ENCODE data around the gene CACNA2D3. TPM values are rescaled to one million over a fixed set of nuclear protein-coding genes. Genes with fewer than 3 reads are reported as not detected.

Gene CACNA2D3
- total RNA-seq, 1 donor from 2014 or later, result 3.2 TPM

GRCh38 chr3:54374214-54374852 is 252.0 kb downstream of the CACNA2D3 start:
- peak; percentile 26 for DNase-seq (ENCODE audit: low read depth)

DNA sequence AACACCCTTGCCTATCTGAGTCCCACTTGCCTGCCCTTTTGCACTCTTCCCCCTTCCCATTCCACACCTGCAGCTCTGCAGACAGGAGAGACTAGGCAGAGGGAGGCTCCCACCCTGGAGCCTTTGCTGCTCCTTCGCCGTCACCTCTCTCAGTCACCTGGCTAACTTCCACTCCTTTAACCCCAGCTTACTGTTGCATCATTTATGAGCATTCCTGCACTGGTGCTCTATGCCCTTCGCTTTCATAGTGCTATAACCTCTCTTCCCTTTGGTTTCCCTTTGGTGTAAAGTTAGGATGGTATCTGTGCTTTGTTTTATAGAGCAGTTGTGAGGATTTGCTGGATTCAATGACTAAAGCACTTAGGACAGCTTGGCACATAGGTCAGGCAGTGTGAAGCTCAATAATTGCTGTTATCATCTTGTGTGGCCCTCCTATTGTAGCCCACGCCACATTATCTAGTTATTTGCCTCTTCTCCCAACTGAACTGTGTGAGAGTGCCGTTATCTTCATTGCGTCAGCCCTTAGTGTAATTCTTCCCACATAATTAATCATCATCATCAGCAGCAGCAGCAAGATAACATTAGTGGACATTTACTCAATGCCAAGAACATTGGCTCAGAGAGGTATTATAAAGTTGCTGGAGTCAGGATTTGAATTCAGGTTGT is 253.9 kb downstream of the CACNA2D3 start:
- DNase-seq (ENCODE audit: low read depth), result no peak

- DNase-seq (ENCODE audit: low read depth), result no peak
These were observed 254.7 kb downstream of the CACNA2D3 start for GRCh38 chr3:54376939-54377578.

- no peak for DNase-seq (ENCODE audit: low read depth)
These were observed 255.8 kb downstream of the CACNA2D3 start for GRCh38 chr3:54378184-54378583.

- no peak for DNase-seq (ENCODE audit: low read depth)
These were observed 261.9 kb downstream of the CACNA2D3 start for GRCh38 chr3:54384279-54384678.

DNA sequence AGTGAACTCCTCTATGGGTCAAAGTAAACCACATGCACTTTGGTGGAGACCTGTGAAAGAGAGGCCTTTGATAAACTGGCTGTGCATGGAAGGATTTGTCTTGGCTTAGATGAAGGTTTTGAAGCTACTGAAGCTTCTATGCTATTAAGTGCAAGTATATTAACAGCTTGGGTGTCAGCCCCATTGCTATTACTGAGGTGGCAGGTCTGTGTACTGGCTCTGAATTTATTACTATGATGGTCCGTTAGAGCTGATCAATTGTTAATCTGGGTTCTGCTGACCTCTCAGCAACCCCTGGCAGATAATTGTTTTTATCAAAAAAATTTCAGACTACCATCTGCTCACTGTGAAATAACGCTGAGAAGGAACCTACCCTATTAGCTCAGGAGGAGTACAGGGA is 268.2 kb downstream of the CACNA2D3 start:
- no peak for DNase-seq (ENCODE audit: low read depth)

DNA sequence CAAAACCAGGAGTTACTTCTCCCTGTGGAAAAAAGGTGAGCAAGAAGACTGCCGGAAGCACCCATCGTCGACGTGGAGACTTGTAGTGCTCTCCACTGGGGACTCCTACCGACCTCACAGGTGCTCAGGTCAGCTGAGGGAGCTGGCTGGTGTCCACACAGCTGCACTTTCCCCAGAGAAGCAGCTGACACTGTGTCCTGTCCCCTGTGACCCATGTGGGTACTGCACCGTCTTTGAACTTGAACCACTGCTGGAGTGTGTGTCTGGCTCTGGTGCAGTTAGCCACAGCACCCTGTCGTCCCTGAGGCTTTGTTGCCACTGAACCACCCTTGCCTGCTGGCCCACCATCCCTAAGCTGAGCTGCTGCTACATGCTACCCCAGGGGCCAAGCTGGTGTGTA is 270.8 kb downstream of the CACNA2D3 start:
- DNase-seq (ENCODE audit: low read depth), result no peak

DNA sequence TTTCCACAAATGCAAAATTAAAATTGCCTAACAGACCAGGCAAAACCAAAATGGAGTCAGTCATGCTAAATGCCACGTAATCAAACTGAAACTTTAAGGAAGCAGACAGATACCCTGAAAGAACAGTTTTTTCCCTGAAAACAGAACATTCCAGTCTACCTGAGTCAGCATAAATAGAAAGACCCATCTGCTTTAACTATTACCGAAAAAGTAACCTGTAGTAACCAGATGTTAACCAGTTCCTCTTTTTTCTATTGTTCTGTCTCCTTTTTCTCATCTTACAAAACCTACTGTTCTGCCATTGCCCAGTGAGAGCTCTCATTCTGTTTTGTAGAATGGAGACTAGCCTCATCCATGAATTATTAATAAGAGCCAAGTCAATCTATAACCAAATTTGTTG is 286.0 kb downstream of the CACNA2D3 start:
- DNase-seq (ENCODE audit: low read depth), result no peak

GRCh38 chr3:54421943-54422342 is 299.6 kb downstream of the CACNA2D3 start:
- no peak for DNase-seq (ENCODE audit: low read depth)

DNA sequence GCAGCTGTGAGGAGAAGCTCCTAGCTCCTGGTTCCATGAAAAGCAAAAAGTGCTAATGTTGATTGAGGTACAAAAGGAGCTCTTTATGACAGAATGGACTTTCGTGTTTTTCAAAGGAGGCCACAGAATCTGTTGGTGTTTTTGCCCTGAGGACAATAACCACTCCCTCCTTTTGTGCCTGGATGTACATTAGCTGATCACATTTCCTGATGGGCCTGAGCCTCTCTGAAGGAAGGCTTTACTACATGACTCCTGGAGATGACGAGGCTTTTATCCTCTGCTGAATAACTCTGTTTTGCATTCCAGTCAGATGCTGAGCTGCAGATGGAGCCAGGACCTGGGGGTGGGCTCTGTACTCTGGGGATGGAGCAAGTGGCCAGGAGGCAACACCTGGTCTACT is 301.9 kb downstream of the CACNA2D3 start:
- no peak for DNase-seq (ENCODE audit: low read depth)

GRCh38 chr3:54426381-54426780 is 304.0 kb downstream of the CACNA2D3 start:
- no peak for DNase-seq (ENCODE audit: low read depth)

GRCh38 chr3:54427501-54427900 is 305.1 kb downstream of the CACNA2D3 start:
- no peak for DNase-seq (ENCODE audit: low read depth)

DNA sequence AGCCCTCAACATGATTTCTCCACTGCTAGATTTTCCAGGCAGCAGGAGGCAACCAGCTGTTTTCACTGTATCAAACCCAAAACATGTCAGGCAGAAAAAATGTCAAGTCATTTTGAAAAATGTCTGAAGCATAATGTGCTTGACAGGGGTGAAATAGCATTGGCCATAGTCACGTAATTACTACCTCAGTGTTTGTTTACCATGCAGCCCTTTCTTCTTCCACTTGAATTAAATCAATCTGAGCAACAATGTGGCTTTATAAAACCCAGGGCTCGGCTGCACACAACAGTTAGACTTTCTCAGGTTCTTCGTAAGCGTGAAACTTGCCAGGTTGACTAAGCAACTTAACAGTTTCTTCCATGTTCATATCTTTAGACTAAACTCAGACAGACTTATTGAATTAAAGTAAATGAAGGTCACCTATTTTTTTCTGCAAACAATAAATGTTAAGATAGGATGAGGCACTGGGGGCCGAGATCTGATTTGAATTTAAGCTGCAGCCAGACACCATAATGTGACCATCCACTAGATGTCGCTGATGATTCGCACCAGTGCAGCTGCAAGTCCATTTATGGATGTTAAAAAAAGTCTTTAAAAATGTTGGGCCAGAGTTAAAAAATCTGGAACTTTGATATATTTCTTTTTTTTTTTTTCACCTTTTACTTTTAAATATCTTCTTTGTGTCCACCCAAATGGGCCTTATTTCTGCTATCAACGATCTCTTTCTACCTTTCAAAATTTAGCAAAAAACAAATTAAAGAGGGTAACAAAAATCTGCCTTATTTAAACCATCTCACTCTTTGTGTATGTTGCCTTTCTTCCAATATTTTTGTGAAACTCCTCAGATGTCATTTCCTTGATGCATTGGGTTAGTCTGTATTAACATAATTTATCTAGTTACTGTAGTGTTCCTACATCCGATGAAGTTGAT is 305.9 kb downstream of the CACNA2D3 start:
- DNase-seq (ENCODE audit: low read depth), result peak; percentile 74

DNA sequence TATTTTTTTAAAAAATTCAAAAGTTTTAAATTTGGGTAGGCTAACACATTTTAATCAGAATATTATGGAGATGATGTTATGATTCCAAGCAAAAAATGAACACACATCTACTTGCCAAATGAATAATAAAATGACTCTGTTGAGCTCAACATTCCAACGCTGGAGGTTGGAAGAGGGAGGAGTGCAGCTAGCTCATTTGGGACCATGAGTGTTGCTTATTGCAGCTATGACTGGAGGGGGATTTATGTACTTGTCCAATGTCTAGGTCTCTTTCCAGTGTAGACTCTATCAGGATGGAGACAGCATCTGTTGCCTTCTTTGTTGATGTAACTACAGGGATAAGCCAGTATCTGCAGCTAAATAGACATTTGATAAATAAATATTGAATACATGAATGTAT is 310.6 kb downstream of the CACNA2D3 start:
- no peak for DNase-seq (ENCODE audit: low read depth)

GRCh38 chr3:54433846-54434245 is 311.5 kb downstream of the CACNA2D3 start:
- peak; percentile 18 for DNase-seq (ENCODE audit: low read depth)

- DNase-seq (ENCODE audit: low read depth), result no peak
These were observed 312.4 kb downstream of the CACNA2D3 start for GRCh38 chr3:54434756-54435155.

- DNase-seq (ENCODE audit: low read depth), result no peak
These were observed 314.9 kb downstream of the CACNA2D3 start for GRCh38 chr3:54437271-54437670.

DNA sequence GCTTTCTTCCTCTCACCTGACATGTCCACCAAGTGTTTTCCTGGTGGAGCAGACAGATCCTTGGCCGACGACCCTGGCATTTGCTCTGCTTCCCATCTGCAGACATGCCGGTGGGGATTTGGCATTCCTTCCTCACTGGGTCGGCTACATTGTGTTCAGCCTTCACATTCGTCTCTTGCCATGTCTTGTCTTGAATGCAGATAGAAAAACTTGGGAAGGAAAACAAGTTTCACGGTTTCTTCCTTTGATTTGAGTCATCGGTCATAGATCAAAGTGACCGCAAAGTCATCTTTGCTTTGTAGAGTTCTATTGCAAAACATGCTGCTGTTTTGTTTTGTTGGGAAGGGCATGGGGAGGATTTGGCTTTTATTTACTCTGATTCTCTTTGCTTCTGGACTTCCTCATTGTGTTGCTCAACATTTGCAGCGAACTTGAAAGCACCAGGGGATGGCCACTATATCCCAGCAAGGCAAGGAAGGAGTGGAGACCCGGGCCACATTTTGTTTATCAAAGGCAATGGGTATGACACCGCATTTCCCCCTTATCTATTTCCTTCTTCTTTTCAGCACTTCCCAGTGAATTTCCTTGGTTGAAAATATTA is 321.3 kb downstream of the CACNA2D3 start:
- DNase-seq (ENCODE audit: low read depth), result peak; percentile 40

DNA sequence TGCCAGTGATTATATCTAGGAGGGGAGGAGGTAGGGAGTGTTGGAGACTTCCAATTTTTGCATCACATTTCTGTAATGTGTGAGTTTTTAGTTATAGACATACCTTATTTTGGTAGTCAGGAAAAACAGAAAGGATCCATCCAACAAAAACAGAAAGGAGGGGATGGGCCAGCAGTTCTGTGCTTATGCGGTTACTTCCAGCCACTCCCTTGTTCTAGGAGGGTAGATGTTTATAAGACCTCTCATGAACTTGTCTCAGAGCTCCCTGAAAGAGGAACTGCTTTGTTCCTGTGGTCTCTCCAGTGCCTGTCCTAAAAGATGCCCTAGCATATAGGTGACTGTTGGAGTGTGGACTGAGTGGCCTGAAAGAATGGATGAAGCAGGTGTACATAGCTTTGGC is 323.3 kb downstream of the CACNA2D3 start:
- DNase-seq (ENCODE audit: low read depth), result no peak

- no peak for DNase-seq (ENCODE audit: low read depth)
These were observed 325.1 kb downstream of the CACNA2D3 start for GRCh38 chr3:54447427-54447826.

GRCh38 chr3:54454806-54455205 is 332.5 kb downstream of the CACNA2D3 start:
- DNase-seq (ENCODE audit: low read depth), result no peak

DNA sequence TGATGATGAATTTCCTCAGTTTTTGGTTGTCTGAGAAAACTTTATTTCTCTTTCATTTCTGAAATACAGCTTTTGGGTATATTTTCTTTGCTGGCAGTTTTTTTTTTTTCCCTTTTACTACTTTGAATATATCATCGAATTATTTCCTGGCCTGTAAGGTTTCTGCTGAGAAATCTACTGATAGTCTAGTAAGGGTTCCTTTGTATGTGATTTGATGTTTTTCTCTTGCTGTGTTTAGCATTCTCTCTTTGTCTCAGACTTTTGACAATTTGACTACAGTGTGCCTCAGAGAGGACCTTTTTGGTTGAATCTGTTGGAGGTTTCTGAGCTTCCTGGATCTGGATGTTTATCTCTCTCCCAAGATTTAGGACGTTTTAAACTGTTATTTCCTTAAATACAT is 336.0 kb downstream of the CACNA2D3 start:
- no peak for DNase-seq (ENCODE audit: low read depth)

Data from renal cortical epithelial cell (primary cell).